SK-N-SH treated with all-trans-retinoic acid at 6 μM for 48 hours (cell line): ENCODE results near the gene PPFIA3.

Source experiments
- ATAC-seq: fragments of 200-7000 bp; cut with Tn5 transposase; 3 replicates; pipeline ENCODE4 v1.9.1; 2020; ENCODE audit warnings: mild to moderate bottlenecking, moderate library complexity
- ARNTL ChIP-seq: fragments of 450-650 bp; formaldehyde crosslinking; IDR thresholded peaks from 2 replicates; pipeline ENCODE4 v1.5.0; 2020; ENCODE audit warnings: low read depth, mild to moderate bottlenecking, moderate library complexity, borderline replicate concordance
- BACH2 ChIP-seq: fragments of 250-450 bp; sonication (Bioruptor Pico); IDR thresholded peaks from 2 replicates; pipeline ENCODE4 v1.9.0; 2021; ENCODE audit warnings: mild to moderate bottlenecking, borderline replicate concordance
- CSDC2 ChIP-seq: fragments of 250-450 bp; sonication (Bioruptor Pico); IDR thresholded peaks from 2 replicates; pipeline ENCODE4 v1.5.0; 2020; ENCODE audit warnings: mild to moderate bottlenecking, moderate library complexity
- ESRRG ChIP-seq: fragments of 250-450 bp; sonication (Bioruptor Pico); IDR thresholded peaks from 2 replicates; pipeline ENCODE4 v1.6.1; 2021; ENCODE audit warnings: mild to moderate bottlenecking
- ISL1 ChIP-seq: fragments of 250-450 bp; sonication (Bioruptor Pico); IDR thresholded peaks from 2 replicates; pipeline ENCODE4 v2.1.2; 2022; ENCODE audit warnings: mild to moderate bottlenecking, moderate library complexity
- OSR1 ChIP-seq: fragments of 250-450 bp; sonication (Bioruptor Pico); IDR thresholded peaks from 2 replicates; pipeline ENCODE4 v1.8.0; 2022; ENCODE audit warnings: moderate library complexity, mild to moderate bottlenecking, inconsistent platforms
- PPARA ChIP-seq: fragments of 250-450 bp; sonication (Bioruptor Pico); IDR thresholded peaks from 2 replicates; pipeline ENCODE4 v1.5.0; 2020; ENCODE audit warnings: mild to moderate bottlenecking, borderline replicate concordance
- RARB ChIP-seq: fragments of 250-450 bp; sonication (Bioruptor Pico); IDR thresholded peaks from 2 replicates; pipeline ENCODE4 v1.8.0; 2021; ENCODE audit warnings: mild to moderate bottlenecking, moderate library complexity
- SNAI2 ChIP-seq: fragments of 250-450 bp; sonication (Bioruptor Pico); IDR thresholded peaks from 2 replicates; pipeline ENCODE4 v1.5.0; 2020; ENCODE audit warnings: mild to moderate bottlenecking, moderate library complexity
- TCF4 ChIP-seq: fragments of 250-450 bp; sonication (Bioruptor Pico); IDR thresholded peaks from 2 replicates; pipeline ENCODE4 v1.8.0; 2021; ENCODE audit warnings: mild to moderate bottlenecking, moderate library complexity, borderline replicate concordance
- TOX ChIP-seq: fragments of 250-450 bp; sonication (Bioruptor Pico); IDR thresholded peaks from 2 replicates; pipeline ENCODE4 v1.8.0; 2021; ENCODE audit warnings: mild to moderate bottlenecking, moderate library complexity, borderline replicate concordance
- ZC3H10 ChIP-seq: fragments of 250-450 bp; sonication (Bioruptor Pico); IDR thresholded peaks from 2 replicates; pipeline ENCODE4 v1.5.1; 2021; ENCODE audit warnings: mild to moderate bottlenecking, moderate library complexity
- ZFP3 ChIP-seq: fragments of 250-450 bp; sonication (Bioruptor Pico); IDR thresholded peaks from 2 replicates; pipeline ENCODE4 v1.5.0; 2020; ENCODE audit warnings: mild to moderate bottlenecking, moderate library complexity
- ZNF565 ChIP-seq: fragments of 450-650 bp; formaldehyde crosslinking; conservative IDR thresholded peaks from 2 replicates; pipeline ENCODE4 v1.5.0; 2020; ENCODE audit warnings: low read depth, mild to moderate bottlenecking, moderate library complexity
- ZNF70 ChIP-seq: fragments of 450-650 bp; formaldehyde crosslinking; IDR thresholded peaks from 2 replicates; pipeline ENCODE4 v1.5.0; 2020; ENCODE audit warnings: mild to moderate bottlenecking, moderate library complexity
- ZNF8 ChIP-seq: fragments of 450-650 bp; formaldehyde crosslinking; IDR thresholded peaks from 2 replicates; pipeline ENCODE4 v1.5.0; 2020; ENCODE audit warnings: mild to moderate bottlenecking, moderate library complexity
- TF ChIP-seq, protein P1 (sequence below): fragments of 250-450 bp; sonication (Bioruptor Pico); IDR thresholded peaks from 2 replicates; pipeline ENCODE4 v1.5.1; 2020; ENCODE audit warnings: low read depth, mild to moderate bottlenecking, moderate library complexity
- TF ChIP-seq, protein P2 (sequence below): fragments of 250-450 bp; sonication (Bioruptor Pico); IDR thresholded peaks from 2 replicates; pipeline ENCODE4 v1.5.1; 2021; ENCODE audit warnings: mild to moderate bottlenecking, moderate library complexity
- TF ChIP-seq, protein P3 (sequence below): fragments of 250-450 bp; sonication (Bioruptor Pico); IDR thresholded peaks from 2 replicates; pipeline ENCODE4 v1.8.0; 2021; ENCODE audit warnings: low read depth, mild to moderate bottlenecking, moderate library complexity, borderline replicate concordance
- TF ChIP-seq, protein P4 (sequence below): fragments of 250-450 bp; sonication (Bioruptor Pico); IDR thresholded peaks from 2 replicates; pipeline ENCODE4 v1.5.0; 2020; ENCODE audit warnings: mild to moderate bottlenecking, moderate library complexity

Gene PPFIA3

DNA sequence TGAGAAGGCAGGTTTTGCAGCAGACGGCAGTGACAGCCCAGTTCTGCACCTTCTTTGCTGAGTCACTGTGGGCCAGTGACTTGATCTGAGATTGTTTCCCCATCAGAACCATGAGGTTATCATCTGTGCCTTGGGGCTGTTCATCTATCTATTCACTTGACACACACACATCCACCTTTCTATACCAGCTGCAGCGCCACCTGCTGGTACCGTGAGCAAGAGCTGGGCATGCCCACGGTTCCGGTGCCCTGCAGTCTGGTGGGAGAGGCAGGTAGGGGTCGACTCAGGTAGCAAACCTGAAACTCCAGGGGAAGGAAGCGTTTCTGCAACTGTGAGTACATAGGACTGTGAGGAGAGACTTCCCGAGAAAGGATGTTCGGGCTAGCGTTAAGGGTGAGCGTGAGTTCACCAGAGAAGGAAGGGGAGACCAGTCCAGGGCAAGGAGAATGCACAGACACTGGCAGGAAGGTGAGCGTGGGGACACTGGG, 12.7 kb upstream of the PPFIA3 start:
- ATAC-seq: peak; percentile 68
- TF ChIP-seq ISL1 (CRISPR knock-in tag): no peak
- TF ChIP-seq ZFP3 (CRISPR knock-in tag): no peak
- TF ChIP-seq, protein P1, sequence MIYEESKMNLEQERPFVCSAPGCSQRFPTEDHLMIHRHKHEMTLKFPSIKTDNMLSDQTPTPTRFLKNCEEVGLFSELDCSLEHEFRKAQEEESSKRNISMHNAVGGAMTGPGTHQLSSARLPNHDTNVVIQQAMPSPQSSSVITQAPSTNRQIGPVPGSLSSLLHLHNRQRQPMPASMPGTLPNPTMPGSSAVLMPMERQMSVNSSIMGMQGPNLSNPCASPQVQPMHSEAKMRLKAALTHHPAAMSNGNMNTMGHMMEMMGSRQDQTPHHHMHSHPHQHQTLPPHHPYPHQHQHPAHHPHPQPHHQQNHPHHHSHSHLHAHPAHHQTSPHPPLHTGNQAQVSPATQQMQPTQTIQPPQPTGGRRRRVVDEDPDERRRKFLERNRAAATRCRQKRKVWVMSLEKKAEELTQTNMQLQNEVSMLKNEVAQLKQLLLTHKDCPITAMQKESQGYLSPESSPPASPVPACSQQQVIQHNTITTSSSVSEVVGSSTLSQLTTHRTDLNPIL (CRISPR knock-in tag): no peak
- no peak for TF ChIP-seq ARNTL
- no peak for TF ChIP-seq BACH2 (CRISPR knock-in tag)
- TF ChIP-seq, protein P2, sequence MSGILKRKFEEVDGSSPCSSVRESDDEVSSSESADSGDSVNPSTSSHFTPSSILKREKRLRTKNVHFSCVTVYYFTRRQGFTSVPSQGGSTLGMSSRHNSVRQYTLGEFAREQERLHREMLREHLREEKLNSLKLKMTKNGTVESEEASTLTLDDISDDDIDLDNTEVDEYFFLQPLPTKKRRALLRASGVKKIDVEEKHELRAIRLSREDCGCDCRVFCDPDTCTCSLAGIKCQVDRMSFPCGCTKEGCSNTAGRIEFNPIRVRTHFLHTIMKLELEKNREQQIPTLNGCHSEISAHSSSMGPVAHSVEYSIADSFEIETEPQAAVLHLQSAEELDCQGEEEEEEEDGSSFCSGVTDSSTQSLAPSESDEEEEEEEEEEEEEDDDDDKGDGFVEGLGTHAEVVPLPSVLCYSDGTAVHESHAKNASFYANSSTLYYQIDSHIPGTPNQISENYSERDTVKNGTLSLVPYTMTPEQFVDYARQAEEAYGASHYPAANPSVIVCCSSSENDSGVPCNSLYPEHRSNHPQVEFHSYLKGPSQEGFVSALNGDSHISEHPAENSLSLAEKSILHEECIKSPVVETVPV: no peak
- TF ChIP-seq, protein P3, sequence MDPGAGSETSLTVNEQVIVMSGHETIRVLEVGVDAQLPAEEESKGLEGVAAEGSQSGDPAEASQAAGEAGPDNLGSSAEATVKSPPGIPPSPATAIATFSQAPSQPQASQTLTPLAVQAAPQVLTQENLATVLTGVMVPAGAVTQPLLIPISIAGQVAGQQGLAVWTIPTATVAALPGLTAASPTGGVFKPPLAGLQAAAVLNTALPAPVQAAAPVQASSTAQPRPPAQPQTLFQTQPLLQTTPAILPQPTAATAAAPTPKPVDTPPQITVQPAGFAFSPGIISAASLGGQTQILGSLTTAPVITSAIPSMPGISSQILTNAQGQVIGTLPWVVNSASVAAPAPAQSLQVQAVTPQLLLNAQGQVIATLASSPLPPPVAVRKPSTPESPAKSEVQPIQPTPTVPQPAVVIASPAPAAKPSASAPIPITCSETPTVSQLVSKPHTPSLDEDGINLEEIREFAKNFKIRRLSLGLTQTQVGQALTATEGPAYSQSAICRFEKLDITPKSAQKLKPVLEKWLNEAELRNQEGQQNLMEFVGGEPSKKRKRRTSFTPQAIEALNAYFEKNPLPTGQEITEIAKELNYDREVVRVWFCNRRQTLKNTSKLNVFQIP (CRISPR knock-in tag): no peak
- TF ChIP-seq TOX: no peak
- TF ChIP-seq ZNF565 (CRISPR knock-in tag): no peak
- TF ChIP-seq SNAI2 (CRISPR knock-in tag): no peak
- TF ChIP-seq ESRRG (CRISPR knock-in tag): no peak
- TF ChIP-seq, protein P4, sequence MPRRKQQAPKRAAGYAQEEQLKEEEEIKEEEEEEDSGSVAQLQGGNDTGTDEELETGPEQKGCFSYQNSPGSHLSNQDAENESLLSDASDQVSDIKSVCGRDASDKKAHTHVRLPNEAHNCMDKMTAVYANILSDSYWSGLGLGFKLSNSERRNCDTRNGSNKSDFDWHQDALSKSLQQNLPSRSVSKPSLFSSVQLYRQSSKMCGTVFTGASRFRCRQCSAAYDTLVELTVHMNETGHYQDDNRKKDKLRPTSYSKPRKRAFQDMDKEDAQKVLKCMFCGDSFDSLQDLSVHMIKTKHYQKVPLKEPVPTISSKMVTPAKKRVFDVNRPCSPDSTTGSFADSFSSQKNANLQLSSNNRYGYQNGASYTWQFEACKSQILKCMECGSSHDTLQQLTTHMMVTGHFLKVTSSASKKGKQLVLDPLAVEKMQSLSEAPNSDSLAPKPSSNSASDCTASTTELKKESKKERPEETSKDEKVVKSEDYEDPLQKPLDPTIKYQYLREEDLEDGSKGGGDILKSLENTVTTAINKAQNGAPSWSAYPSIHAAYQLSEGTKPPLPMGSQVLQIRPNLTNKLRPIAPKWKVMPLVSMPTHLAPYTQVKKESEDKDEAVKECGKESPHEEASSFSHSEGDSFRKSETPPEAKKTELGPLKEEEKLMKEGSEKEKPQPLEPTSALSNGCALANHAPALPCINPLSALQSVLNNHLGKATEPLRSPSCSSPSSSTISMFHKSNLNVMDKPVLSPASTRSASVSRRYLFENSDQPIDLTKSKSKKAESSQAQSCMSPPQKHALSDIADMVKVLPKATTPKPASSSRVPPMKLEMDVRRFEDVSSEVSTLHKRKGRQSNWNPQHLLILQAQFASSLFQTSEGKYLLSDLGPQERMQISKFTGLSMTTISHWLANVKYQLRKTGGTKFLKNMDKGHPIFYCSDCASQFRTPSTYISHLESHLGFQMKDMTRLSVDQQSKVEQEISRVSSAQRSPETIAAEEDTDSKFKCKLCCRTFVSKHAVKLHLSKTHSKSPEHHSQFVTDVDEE (CRISPR knock-in tag): no peak
- TF ChIP-seq OSR1: no peak
- no peak for TF ChIP-seq PPARA (CRISPR knock-in tag)
- no peak for TF ChIP-seq TCF4 (CRISPR knock-in tag)

DNA sequence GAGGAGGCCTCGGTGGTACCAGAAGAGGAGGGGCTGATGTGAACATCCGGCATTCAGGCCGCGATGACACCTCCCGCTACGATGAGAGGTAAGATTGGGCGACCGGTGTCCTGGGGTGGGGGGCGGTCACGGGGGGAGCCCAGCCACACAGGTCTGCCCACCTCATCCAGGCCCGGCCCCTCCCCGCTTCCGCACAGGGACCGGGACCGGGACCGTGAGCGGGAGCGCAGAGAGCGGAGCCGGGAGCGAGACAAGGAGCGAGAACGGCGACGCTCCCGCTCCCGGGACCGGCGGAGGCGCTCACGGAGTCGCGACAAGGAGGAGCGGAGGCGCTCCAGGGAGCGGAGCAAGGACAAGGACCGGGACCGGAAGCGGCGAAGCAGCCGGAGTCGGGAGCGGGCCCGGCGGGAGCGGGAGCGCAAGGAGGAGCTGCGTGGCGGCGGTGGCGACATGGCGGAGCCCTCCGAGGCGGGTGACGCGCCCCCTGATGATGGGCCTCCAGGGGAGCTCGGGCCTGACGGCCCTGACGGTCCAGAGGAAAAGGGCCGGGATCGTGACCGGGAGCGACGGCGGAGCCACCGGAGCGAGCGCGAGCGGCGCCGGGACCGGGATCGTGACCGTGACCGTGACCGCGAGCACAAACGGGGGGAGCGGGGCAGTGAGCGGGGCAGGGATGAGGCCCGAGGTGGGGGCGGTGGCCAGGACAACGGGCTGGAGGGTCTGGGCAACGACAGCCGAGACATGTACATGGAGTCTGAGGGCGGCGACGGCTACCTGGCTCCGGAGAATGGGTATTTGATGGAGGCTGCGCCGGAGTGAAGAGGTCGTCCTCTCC, 11.5 kb upstream of the PPFIA3 start:
- TF ChIP-seq, protein P1 (CRISPR knock-in tag): no peak
- TF ChIP-seq ZNF565 (CRISPR knock-in tag) (no peak), ZNF70 (CRISPR knock-in tag) (no peak), TOX (no peak), RARB (CRISPR knock-in tag) (no peak), TCF4 (CRISPR knock-in tag) (no peak), ZNF8 (no peak), ZC3H10 (CRISPR knock-in tag) (no peak), ISL1 (CRISPR knock-in tag) (no peak), CSDC2 (CRISPR knock-in tag) (no peak), ARNTL (no peak)
- TF ChIP-seq, protein P3 (CRISPR knock-in tag): no peak
- TF ChIP-seq, protein P2: no peak
- ATAC-seq: no peak
